ENCODE data around the gene KIAA0232.

- TF ChIP-seq, protein P1, sequence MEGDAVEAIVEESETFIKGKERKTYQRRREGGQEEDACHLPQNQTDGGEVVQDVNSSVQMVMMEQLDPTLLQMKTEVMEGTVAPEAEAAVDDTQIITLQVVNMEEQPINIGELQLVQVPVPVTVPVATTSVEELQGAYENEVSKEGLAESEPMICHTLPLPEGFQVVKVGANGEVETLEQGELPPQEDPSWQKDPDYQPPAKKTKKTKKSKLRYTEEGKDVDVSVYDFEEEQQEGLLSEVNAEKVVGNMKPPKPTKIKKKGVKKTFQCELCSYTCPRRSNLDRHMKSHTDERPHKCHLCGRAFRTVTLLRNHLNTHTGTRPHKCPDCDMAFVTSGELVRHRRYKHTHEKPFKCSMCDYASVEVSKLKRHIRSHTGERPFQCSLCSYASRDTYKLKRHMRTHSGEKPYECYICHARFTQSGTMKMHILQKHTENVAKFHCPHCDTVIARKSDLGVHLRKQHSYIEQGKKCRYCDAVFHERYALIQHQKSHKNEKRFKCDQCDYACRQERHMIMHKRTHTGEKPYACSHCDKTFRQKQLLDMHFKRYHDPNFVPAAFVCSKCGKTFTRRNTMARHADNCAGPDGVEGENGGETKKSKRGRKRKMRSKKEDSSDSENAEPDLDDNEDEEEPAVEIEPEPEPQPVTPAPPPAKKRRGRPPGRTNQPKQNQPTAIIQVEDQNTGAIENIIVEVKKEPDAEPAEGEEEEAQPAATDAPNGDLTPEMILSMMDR (IDR thresholded peaks at IDR 0.05): no peak
- TF ChIP-seq EP300 (IDR thresholded peaks at IDR 0.05) (no peak), POLR2A (IDR thresholded peaks at IDR 0.05) (no peak)
These were observed 119.3 kb downstream of the KIAA0232 start for GRCh38 chr4:6901669-6902317.

All from gastroesophageal sphincter (tissue), 3 donors.